ENCODE measurements around the gene AMPD1. TPM values are rescaled to one million over a fixed set of nuclear protein-coding genes. Genes with fewer than 3 reads are reported as not detected.
A peak's percentile ranks its signal among the peaks of the same experiment; 100 is the strongest.

The AMPD1 gene
- total and polyA plus RNA-seq, 2 donors (not counting 1 experiment from before 2014, with no cell fraction given) = 0.18 TPM; not detected in 1

DNA sequence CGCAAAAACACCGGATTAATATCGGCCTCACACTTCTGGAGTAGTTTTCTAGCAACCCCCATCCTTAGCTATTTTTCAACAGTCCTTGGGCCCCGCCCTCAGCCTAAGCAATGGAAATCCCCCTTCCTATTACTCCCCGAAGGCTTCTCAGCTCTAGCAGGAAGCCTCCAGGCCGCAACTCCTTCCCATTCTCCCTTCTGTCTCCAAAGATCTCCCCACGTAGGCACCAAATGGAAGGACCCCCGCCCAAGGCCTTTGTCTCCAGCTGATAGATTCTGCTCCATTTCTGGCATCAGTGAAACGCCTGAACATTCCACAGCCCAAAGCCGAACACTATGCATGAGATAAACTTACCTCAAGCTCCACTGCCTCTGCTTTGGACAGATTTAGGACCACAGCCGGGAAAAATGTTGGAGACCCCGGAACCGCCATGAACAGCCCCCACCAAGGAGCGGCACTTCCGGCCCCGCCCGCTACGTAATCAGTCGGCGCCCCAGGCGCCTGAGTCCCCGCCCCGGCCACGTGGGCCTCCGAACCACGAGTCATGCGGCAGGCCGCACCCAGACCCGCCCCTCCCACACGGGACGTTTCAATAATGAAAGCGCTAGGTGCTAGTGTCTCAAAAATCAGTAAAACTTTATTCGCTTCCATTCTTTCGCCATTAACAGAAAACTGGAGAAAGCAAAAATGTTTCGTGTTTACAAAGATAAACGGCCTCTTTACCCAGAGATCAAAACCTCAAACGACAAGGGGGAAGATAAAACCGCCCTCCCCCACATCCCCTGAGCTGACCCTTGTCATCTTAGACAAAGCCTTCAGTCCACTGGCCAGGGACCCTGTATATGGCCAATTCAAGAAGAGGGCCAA lies 21.2 kb upstream of the AMPD1 start, which contains the start of gene NRAS:
TSS of gene NRAS (minus strand) at position 468 of the 867 bp plus-strand sequence. CDS start 611 bp downstream, outside the sequence.
- CTCF ChIA-PET = interaction anchor here (0.6 to 1.6 kb wide), 3 partner anchors 41 to 236 kb away, joined by 3 to 4 read pairs (median 4); partner anchors contain the start of gene CSDE1
- ATAC-seq (ENCODE audit: low read depth) (peak; percentile 96), DNase-seq (peak; percentile 96)
- Histone ChIP-seq H3K27ac (ENCODE audit: low read length in 2 of 2) (peak within 1 kb of the TSS; percentile 97), H3K9ac (ENCODE audit: low read length) (peak within 1 kb of the TSS; percentile 94), H3K27me3 (replicated peaks in 1 of 4; ENCODE audit: control extremely low read depth in 1 of 4, control insufficient read depth in 3 of 4, insufficient read depth in 4 of 4, low read length in 3 of 4) (no peaks in the 10 kb centered on the region), H3K4me2 (replicated peaks; ENCODE audit: low read depth, low read length, poor library complexity, severe bottlenecking) (peak within 1 kb of the TSS; percentile 72), H3K79me2 (ENCODE audit: control insufficient read depth, insufficient read depth, low read length) (peaks cover 35% of the 10 kb centered on the region), H3K9me3 (ENCODE audit: control extremely low read depth in 1 of 3, control insufficient read depth in 2 of 3, insufficient read depth in 1 of 3, low read length in 2 of 3) (no peaks in the 10 kb centered on the region), H4K20me1 (ENCODE audit: control insufficient read depth, insufficient read depth, low read length, poor library complexity, severe bottlenecking) (no peaks in the 10 kb centered on the region), H3K36me3 (replicated peaks in 1 of 2; ENCODE audit: control extremely low read depth in 1 of 2, control insufficient read depth in 1 of 2, extremely low read depth in 1 of 2, insufficient read depth in 2 of 2, low read length in 1 of 2) (peaks cover 8 to 68% of the 10 kb centered on the region in 2 experiments), H3K4me1 (ENCODE audit: control insufficient read depth in 2 of 2, insufficient read depth in 2 of 2, low read length in 2 of 2) (peaks cover 15 to 16% of the 10 kb centered on the region in 2 donors), H3K4me3 (ENCODE audit: control extremely low read depth in 1 of 5, extremely low read depth in 1 of 5, insufficient read depth in 1 of 5, low read depth in 2 of 5, low read length in 4 of 5) (peak within 1 kb of the TSS; percentile 69 to 95 (median 89)), H2AFZ (ENCODE audit: insufficient read depth, low read depth, low read length, poor library complexity, severe bottlenecking) (peak within 1 kb of the TSS; percentile 61)
- peak within 1 kb of the TSS; percentile 99 for H3K4me3 Mint-ChIP-seq
- intact Hi-C loops (cut with micrococcal nuclease) = loop anchor here (1.0 to 10.0 kb wide), 9 partner anchors 41 to 2002 kb away; partner anchors contain the start of genes BCAS2, CSDE1, DENND2C and PPM1J
- H3K4me1 Mint-ChIP-seq = peaks cover 29% of the 10 kb centered on the region
- H3K27me3 Mint-ChIP-seq = no peaks in the 10 kb centered on the region
- H3K9me3 Mint-ChIP-seq (ENCODE audit: insufficient read depth) = no peaks in the 10 kb centered on the region
- peak within 1 kb of the TSS; percentile 99 for H3K27ac Mint-ChIP-seq
- POLR2A ChIA-PET = interaction anchor here (0.5 to 1.7 kb wide), 5 partner anchors 26 to 205 kb away, joined by 3 to 6 read pairs (median 5); partner anchors contain the start of genes CSDE1, DENND2C, SIKE1 and TRIM33
- WGBS (ENCODE audit: insufficient coverage) = under 1% methylated on average over 38 of the region's 38 CpGs
- TF ChIP-seq, protein P1, sequence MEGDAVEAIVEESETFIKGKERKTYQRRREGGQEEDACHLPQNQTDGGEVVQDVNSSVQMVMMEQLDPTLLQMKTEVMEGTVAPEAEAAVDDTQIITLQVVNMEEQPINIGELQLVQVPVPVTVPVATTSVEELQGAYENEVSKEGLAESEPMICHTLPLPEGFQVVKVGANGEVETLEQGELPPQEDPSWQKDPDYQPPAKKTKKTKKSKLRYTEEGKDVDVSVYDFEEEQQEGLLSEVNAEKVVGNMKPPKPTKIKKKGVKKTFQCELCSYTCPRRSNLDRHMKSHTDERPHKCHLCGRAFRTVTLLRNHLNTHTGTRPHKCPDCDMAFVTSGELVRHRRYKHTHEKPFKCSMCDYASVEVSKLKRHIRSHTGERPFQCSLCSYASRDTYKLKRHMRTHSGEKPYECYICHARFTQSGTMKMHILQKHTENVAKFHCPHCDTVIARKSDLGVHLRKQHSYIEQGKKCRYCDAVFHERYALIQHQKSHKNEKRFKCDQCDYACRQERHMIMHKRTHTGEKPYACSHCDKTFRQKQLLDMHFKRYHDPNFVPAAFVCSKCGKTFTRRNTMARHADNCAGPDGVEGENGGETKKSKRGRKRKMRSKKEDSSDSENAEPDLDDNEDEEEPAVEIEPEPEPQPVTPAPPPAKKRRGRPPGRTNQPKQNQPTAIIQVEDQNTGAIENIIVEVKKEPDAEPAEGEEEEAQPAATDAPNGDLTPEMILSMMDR (IDR thresholded peaks at IDR 0.05) = no peak
- no peak for TF ChIP-seq EZH2 (IDR thresholded peaks at IDR 0.05; ENCODE audit: borderline replicate concordance, insufficient read depth, low read depth, low read length, poor library complexity, severe bottlenecking)

Measured in B cell (primary cell).